GM12874 (cell line): ENCODE results near the gene DOCK6.

ENCODE experiments used
- CTCF ChIP-seq: IDR thresholded peaks from 2 replicates; pipeline ENCODE4 v1.5.1; 2011; ENCODE audit warnings: low read depth, mild to moderate bottlenecking, control low read depth, low read length, moderate library complexity; ENCODE audit not compliant: insufficient read depth

DOCK6 gene

GRCh38 chr19:11171144-11171543 lies 91.2 kb downstream of the DOCK6 start:
- no peak for TF ChIP-seq CTCF

GRCh38 chr19:11169896-11170678 lies 92.2 kb downstream of the DOCK6 start:
- no peak for TF ChIP-seq CTCF

GRCh38 chr19:11168568-11168967 lies 93.8 kb downstream of the DOCK6 start:
- TF ChIP-seq CTCF: no peak

- no peak for TF ChIP-seq CTCF
Observed at GRCh38 chr19:11166281-11167142, 95.8 kb downstream of the DOCK6 start.

GRCh38 chr19:11165486-11166030 lies 96.8 kb downstream of the DOCK6 start:
- TF ChIP-seq CTCF: no peak

GRCh38 chr19:11164879-11165406 lies 97.4 kb downstream of the DOCK6 start:
- no peak for TF ChIP-seq CTCF

- TF ChIP-seq CTCF: no peak
Observed at GRCh38 chr19:11164296-11164695, 98.0 kb downstream of the DOCK6 start.
